HG03565 (cell line): ENCODE measurements around the gene EIF4E2.

Experiments used
- ATAC-seq: cut with Tn5 transposase; IDR thresholded peaks from one replicate; pipeline ENCODE4 v1.9.1; 2021; ENCODE audit warnings: mild to moderate bottlenecking, moderate library complexity; ENCODE audit not compliant: unreplicated experiment

Gene EIF4E2

GRCh38 chr2:232592772-232593395 lies 42.4 kb downstream of the EIF4E2 start:
- no peak for ATAC-seq

DNA sequence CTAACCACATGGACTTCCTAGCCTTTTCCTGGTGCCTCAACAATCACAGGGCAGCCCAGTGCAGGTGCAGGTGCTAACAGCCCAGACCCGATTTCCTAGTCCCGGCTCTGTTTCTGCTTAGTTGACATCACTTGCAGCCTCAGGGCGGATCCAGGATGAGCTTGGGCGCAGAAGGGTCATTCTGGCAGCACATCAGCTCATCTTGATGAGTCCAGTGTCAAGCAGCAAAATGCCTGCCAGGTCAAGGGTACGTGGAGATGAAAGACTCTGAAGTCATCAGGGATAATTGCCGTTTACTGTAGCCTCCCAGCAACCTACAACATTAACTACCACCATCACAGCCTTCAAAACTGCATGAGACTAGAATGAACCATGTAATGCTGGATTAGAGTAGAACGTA lies 43.5 kb downstream of the EIF4E2 start:
- no peak for ATAC-seq

DNA sequence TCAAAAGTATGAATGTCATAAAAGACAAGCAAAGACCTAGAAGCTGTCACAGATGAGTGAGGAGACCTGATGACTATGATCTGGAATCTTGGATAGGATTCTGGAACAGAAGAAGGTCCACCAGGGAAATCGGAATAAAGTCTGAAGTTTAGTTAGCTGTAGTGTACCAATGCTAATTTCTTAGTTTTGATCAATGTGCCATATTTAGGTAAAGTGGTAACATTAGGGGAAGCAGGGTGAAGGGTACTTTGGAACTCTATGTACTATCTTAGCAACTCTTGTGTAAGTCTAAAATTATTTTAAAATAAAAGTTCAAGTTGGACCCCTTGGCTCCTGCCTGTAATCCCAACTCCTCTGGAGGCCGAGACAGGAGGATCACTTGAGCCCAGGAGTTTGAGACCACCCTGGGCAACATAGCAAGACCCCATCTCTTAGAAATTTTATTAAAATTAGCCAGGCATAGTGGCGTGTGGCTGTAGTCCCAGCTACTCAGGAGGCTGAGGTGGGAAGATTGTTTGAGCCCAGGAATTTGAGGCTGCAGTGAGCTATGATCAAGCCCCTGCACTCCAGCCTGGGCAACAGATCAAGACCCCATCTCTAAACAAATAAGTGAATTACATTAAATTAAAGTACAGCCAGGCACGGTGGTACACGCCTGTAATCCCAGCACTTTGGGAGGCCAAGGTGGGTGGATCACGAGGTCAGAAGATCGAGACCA lies 47.0 kb downstream of the EIF4E2 start:
- no peak for ATAC-seq

DNA sequence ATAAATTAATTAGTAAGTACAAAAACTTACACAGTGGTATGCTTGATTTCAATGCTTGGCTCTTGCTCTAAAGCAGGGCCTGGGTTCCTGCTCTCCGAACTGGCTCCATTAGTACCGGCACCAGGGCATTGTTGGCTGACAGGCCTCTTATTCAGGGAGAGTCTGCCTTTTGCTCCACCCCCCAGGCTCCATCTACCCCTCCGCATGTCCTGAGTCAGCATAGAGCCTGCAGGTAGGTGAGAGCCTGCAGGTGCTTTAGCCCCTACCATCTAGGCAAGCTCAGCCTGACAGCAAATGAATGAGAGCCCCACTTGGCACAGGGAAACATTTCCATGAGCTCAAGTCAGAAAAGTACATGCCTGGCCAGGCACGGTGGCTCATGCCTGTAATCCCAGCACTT lies 47.8 kb downstream of the EIF4E2 start:
- no peak for ATAC-seq

- no peak for ATAC-seq
These were observed 49.7 kb downstream of the EIF4E2 start for GRCh38 chr2:232600053-232600773.

- ATAC-seq, result no peak
These were observed 52.8 kb downstream of the EIF4E2 start for GRCh38 chr2:232603283-232603682.

DNA sequence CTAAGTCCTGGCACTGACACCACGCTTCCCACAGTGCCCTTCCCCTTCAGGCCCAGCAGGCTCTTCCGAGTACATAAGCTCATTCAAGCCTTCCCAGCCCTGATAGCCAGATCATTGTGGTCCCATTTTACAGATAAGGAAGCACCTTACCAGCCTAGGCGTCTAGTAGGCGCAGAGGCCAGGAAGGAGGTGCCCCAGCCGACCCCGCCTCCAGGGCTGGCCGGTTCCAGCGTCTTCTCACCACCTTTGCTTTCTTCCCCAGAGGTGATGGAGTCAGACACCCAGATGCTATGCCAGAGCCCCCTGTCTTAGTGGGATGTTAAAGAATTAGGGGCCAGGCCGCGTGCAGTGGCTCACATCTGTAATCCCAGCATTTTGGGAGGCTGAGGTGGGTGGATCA lies 54.0 kb downstream of the EIF4E2 start:
- no peak for ATAC-seq

DNA sequence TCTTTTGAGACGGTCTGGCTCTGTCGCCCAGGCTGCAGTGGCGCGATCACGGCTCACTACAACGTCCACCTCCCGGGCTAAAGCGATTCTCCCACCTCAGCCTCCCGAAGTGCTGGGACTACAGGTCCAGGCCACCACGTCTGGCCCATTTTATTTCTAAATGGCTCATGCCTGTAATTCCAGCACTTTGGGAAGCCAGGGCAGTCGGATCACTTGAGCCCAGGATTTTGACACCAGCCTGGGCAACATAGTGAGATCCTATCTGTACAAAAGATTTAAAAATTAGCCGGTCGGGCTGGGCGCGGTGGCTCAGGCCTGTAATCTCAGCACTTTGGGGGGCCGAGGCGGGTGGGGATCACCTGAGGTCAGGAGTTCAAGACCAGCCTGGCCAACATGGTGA lies 56.5 kb downstream of the EIF4E2 start:
- no peak for ATAC-seq

DNA sequence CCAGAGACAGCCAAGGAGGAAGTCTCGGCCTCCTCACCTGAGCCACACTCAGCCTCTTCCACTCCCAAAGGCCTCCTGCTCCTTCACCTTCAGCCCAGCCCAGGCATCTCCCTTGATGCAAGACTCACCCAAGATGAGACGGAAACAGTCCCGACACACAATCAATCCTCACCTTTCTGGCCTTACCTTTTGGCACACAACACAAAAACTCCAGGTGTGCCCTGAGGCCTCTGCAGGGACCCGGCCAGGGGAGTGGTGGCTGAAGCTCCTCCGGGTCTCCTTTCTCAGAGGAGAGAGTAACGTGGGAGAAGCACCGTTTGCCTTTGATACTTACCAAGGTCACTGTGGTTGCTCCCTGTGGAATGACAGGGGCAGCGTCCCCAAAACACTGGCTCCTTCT lies 59.1 kb downstream of the EIF4E2 start:
- ATAC-seq, result no peak

- ATAC-seq, result no peak
These were observed 59.6 kb downstream of the EIF4E2 start for GRCh38 chr2:232610081-232610480.

DNA sequence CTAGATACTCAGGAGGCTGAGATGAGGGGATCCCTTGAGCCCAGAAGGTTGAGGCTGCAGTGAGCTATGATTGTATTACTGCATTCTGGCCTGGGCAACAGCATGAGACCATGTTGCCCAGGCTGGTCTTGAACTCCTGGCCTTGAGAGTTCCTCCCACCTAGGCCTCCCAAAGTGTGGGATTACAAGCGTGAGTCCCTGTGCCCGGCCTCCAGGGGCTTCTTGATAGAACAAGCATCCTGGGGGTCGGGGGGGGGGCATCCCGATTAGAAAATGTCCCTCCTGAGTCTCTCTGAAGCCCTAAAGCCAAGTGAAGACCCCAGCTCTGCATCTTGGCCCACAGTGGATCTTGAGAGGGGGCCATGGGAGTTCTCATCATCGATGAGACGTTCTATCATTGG lies 60.6 kb downstream of the EIF4E2 start:
- ATAC-seq, result no peak

DNA sequence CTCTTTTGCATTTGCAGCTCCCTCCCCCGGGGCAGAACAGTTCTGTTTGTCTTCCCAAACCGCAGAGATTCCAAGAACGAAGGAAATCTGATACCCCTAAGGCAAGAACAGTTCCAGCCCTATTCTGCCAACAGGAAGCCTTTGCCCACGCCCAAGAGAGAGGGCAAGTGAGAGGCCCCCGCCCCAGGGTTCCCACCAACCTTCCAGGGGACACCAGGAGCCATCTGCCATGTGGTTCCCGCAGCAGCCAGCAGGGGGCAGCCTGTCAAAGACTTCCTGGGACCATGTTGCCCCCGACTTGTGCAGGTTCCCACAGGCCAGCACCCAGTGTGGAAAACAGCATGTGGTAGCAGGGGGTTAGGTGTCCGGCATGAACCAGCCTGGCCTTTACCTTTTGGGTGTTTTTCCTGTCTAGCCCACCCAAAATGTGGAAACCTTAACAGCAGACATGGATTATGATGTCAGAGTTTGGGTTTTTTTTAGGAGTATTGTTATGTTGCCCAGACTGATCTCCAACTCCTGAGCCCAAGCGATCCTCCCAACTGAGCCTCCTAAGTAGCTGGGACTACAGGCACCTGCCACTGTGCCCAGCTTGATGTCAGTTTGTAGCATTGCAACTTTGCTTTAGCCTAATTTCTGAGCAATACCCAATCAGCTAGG lies 61.2 kb downstream of the EIF4E2 start:
- ATAC-seq, result no peak

- ATAC-seq, result no peak
These were observed 63.1 kb downstream of the EIF4E2 start for GRCh38 chr2:232613538-232614134.

GRCh38 chr2:232615339-232615738 lies 64.8 kb downstream of the EIF4E2 start:
- ATAC-seq, result no peak
